GM21717 (cell line): ENCODE measurements around the gene GPR155.
A peak's percentile ranks its signal among the peaks of the same experiment; 100 is the strongest.
"Not testable (repeated sequence)": the region's sequence is repeated elsewhere in the genome, so short reads cannot be mapped to it uniquely, and the experiment has no call there.

ENCODE experiments used
- ATAC-seq: cut with Tn5 transposase; IDR thresholded peaks from one replicate; pipeline ENCODE4 v1.9.1; 2021; ENCODE audit warnings: mild to moderate bottlenecking, moderate library complexity; ENCODE audit not compliant: unreplicated experiment

GPR155 gene

DNA sequence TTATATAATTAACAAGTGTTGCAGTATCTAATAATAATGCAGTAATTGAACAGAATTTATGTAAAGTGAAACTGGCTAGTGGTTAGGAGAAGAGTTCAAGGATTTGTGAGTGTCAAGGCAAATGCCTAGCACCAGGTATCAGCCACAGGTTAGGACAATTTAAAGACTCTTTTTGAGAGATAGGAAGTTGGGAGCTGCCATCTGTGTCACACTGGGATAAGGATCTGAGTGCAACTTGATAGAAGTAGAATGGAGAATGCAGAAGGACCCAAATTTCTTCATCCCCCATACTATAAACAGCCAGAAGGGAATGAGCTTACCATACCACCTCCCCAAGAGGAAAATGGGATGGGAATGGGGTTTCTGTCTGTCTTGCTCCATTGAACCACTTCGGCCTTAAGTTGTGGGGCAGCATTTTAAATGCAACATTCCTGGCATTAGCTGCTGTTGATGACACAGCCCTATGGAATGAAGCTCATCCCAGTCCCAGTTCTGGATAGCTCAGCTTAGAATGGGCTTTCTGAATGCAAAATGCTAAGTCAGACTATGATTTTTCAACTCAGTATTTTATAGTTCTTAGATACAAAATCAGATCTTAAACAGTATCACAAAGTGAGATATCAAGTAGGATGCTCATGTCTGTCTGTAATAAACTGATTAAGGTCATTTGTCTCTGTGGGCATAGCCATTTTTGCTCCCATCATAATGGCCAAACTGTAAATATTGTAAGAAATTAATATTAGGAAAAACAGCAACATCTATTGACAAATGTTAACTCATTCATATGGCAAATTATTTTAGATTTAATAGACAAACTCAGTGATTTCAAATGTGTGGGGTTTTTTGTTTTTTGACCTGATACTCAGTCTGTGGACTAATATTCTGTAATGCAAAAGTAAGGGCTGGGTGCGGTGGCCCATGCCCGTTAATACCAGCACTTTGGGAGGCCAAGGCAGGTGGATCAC is 44.0 kb downstream of the GPR155 start:
- ATAC-seq, result no peak

DNA sequence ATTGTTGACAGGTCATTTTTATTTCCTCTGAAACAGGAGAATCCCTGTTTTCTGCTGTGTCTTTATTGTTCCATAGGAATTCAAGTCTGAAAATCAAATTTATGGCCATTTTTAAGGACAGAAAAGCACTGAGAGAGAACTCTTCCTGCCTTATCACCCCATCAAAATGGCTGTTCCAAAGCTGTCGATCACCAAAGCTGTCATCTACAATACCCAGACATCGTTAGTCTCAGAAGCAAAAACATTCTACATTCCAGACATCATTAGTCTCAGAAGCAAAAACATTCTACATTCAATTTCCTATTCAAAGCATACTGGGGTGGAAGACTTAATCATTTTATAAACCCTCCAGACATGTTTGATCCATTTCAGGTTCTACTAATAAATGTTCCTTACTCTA is 46.9 kb downstream of the GPR155 start:
- no peak for ATAC-seq

DNA sequence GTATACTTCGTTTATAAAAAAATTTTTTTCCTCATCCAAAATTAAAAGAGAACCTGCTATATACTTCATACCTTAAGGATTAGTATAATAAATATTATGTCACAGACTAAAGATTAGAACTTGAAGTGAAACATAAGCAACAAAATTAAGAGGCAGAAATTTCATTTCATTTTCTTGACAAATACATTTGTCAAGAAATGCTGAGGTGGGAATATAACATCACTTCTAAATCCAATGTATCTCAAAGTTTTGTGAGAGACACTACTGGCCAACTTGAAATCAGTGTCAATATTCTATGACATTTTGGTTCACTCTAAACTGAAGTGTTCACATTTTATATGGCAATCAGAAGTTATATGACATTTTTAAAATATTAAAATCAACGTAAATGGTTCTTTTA is 47.5 kb downstream of the GPR155 start:
- no peak for ATAC-seq

DNA sequence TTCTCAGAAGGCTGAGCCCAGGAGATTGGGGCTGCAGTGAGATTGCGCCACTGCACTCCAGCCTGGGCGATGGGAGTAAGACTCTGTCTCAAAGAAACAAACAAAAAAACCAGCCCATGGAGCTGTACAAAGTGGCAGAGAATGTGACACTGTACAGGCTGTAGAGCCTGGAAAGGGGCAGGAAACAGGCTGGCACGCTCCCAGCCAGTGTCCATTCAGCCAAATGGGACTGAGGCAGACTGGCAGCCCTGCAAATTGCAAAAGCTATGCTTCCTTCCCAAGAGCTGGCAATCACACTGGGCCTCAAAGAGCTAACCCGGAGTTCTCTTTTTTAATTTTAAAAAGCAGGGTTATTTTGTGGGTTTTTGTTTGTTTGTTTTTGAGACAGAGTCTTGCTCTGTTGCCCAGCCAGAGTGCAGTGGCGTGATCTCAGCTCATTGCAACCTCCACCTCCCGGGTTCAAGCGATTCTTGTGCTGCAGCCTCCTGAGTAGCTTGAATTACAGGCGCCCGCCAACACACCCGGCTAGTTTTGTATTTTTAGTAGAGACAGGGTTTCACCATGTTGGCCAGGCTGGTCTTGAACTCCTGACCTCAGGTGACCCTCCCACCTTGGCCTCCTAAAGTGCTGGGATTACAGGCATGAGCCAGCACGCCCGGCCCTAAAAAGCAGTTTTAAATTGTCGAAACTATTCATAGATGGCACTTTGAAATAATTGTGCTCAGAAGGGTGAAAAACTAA is 48.5 kb downstream of the GPR155 start:
- no peak for ATAC-seq

DNA sequence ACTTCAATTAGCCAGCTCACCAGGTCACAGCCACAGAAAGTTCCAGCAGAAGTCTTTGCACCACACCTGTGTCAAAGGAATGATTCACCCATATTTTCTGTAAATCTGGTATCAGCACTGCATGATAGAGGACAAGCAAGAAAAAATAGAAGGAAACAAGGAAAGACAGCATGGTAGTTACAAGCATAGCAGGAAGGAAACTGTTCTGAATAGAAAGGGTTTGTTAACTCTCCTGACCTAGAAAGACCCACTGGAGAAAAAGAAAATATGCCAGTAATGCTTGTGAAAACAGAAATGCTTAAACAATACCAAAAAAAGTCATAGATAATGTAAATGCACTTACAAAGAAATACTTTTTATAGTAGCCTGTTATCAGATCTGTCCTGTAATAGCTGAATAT is 50.5 kb downstream of the GPR155 start:
- ATAC-seq, result no peak

DNA sequence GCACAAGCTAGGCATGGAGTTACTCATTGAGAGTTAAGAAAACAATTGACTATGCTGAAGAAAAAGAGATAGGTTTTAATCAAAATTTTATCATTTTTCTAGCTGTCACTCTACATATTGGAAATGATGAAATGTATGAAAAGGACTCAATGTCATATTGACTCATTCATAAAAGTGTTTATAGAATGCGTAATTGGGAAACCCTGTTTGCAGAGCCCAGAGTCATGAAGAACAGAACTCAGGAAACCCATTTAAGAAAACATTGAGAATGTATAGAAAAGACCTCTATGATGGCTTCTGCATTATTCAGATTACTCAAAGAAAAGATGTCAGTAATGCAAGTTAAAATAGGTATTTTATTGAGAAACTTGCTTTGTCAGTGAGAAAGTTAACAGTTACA is 54.9 kb downstream of the GPR155 start:
- no peak for ATAC-seq

DNA sequence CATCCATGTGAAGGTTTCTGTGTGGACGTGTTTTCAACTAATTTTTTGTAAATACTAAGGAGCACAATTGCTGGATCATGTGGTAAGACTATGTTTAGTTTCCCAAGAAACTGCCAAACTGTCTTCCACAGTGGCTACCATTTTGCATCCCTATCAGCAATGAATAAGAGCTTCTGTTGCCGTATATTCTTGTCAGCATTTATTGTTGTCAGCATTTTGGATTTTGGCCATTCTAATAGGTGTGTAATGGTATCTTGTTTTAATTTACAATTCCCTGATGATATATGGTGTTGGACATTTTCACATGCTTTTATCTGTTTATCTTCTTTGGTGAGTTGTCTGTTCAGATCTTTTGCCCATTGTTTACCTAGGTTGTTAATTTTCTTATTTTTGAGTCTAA is 56.8 kb downstream of the GPR155 start:
- ATAC-seq, result no peak

DNA sequence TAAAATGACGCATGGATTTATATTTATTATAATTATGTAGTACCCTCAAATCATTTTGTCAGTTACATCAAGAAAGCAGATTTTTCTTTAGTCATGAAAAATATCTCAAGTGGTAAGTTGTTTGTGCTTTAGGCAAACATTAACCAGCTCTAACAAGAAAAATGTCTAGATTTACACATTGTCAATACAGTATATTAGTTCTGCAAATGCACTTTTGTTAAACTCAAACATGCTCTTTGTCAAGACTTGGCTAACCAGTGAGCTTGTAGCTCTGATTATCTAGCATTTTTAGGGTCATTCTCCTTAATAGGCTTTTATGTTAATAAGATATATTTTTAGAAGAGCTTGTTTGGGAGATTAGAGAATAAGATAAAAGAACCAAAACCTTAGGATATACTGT is 58.6 kb downstream of the GPR155 start:
- ATAC-seq, result no peak

DNA sequence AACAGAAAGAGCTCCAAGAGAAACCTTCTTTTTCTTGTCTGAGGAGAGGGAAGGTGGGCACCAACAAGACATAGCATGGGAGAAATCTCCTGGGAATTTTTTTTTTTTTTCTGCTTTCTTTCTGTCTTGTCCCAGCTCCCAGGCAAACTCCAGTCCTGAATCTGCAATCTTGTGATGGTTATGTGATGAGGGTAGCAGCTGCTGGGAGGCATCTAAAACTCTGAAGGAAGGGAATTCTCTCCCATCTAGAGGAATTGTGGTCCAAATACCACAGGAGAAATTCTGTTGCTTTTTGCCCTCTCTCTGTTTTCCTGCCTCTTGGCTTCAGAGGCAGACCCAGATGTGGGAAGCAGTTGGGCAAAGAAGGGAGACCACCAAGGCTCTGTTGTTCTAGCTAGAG is 74.6 kb downstream of the GPR155 start:
- no peak for ATAC-seq

DNA sequence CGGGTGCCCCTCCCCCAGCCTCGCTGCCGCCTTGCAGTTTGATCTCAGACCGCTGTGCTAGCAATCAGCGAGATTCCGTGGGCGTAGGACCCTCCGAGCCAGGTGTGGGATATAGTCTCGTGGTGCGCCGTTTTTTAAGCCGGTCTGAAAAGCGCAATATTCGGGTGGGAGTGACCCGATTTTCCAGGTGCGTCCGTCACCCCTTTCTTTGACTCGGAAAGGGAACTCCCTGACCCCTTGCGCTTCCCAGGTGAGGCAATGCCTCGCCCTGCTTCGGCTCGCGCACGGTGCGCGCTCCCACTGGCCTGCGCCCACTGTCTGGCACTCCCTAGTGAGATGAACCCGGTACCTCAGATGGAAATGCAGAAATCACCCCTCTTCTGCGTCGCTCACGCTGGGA is 76.8 kb downstream of the GPR155 start:
- ATAC-seq, result not testable (repeated sequence)

DNA sequence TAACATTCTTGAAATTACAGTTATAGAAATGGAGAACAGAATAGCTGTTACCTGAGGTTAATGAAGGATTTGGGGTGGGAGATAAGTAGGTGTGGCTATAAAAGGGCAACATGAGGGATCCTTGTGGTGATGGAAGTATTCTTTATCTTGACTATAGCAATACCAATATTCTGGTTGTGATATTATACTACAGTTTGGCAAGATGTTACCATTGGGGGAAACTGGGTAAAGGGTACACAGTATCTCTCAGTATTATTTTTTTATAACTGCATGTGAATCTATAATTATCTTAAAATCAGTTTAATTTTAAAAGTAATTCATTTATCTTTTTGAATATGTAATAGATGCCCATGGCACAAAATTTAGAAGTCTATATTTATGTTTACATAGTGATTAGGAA is 83.2 kb downstream of the GPR155 start:
- ATAC-seq, result no peak

DNA sequence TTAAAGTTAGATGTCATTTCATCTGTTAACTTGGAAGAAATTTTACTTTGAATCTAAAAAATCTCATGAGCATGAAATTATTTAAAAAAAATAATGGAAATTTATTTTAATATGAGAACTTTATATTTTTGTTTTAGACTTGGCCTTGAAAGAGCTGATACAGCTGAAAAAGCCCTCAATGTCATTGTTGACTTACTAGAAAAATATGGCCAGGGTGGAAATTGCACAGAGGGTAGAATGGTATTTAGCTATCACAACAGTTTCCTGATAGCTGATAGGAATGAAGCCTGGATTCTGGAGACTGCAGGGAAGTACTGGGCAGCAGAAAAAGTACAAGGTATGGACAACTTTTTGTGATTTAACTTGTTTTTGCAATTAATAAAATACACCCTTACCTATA is 86.0 kb downstream of the GPR155 start:
- ATAC-seq, result no peak

DNA sequence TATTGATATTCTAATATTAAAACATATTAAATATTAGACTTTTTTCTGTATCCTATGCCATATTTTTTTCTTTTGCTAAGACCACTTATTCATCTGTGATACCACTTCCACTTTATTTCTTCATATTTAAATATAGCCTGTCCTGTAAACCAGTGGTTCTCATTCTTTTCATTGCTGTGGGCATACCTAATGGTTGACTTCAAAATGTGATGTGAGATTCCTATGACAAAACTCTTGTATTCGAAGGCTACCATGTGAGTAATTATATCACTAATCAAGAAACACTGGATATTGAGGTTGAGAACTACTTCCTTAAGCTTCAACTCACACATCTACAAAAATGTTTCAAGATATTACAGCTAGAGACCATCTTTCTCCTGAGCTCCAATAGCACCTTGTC is 87.7 kb downstream of the GPR155 start:
- ATAC-seq, result no peak

DNA sequence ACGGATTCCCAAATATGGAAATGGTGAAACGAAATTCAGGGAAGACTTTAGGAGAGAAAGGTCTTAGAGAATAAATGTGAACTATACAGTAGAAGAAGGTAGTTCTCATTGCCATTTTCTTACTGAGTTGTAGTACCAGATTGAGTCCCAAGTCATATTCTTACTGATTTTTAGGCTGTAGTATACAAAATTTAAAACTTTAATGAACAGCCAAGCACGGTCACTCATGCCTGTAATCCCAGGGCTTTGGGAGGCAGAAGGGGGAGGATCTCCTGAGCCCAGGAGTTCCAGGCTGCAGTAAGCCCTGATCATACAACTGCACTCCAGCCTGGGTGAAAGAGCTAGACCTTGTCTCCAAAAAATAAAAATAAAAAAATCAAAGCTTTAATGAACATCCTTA is 89.1 kb downstream of the GPR155 start:
- no peak for ATAC-seq

DNA sequence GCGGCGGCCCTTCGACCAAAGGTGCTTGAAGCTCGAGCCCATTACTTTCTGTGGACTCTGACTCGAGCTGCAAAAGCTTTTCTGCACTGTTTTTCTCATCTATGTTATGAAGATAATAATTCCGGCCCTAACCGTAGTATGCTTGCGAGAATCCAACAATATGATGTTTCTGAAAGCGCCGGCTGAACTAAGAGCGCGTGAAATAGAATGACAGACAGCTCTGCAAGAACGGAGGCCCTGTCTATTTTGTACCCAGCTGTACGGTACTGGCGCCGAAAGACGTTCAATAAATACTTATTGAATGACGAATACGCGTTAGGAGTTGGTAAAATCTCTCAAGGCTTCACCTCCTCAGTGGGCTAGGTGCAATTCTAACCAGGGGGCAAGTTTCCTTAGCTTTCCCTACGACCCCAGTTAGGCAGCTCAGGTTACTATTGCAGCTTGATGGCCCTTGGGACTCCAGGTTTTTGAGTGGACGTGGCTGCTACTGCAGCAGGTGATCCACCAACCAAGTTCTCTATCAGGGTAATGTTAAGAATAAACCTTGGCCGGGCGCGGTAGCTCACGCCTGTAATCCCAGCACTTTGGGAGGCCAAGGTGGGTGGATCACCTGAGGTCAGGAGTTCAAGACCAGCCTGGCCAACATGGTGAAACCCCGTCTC is 90.7 kb downstream of the GPR155 start:
- ATAC-seq, result no peak

DNA sequence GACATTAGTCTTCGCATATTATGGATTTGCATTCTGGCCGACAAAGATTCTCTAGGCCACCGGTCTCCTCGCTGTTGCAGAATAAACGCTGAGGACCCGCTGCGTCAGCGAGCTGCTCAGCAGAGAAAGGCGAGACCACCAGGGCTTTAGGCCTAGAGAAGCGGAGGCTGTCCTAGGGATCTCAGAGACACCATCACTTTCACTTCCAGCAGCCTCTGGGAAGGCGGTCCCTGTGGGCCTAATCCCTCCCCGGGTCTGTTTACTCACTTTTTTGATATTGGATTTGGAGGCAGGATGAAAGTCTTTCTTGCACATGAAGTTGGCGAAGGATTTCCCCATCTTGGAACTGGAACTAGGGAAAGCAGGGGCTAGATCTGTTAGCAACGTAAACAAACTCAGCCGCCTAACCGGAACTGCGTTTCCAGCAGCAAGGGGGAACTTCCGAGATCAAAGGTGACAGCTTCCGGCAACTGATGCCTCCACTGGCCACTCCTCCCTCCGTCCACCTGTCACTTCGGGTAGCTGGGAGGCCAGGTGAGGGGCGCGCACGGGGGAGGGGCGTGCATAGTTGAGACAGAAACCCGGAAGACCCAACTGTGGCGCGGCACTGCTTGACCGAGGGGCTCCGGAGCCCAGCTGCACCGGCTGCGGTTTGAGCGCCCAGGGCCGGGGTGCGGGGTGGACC is 91.4 kb downstream of the GPR155 start, which contains the start of gene SCRN3:
Gene SCRN3, plus strand, starts transcription at position 447 of the 685 bp plus-strand sequence. CDS start 2,554 bp downstream, outside the sequence.
- ATAC-seq, result peak; percentile 95

DNA sequence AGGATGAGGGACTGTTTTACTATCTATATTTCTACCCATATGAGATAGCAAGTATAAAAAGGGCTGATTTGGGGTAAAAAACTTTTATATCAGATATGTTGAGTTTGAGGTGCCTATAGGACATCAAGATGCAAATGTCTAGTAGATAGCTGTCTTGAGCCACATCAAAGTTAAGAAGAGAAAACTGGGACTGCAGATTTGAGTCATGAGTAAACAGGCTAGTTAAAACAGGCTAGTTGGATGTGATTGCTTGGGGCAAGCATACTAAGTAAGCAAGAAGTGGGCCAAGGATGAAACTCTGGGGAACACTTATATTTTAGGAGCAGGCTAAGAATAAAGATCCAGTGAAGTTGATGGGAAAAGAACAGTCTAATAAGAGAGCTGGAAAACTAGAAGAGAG is 94.1 kb downstream of the GPR155 start:
- no peak for ATAC-seq

DNA sequence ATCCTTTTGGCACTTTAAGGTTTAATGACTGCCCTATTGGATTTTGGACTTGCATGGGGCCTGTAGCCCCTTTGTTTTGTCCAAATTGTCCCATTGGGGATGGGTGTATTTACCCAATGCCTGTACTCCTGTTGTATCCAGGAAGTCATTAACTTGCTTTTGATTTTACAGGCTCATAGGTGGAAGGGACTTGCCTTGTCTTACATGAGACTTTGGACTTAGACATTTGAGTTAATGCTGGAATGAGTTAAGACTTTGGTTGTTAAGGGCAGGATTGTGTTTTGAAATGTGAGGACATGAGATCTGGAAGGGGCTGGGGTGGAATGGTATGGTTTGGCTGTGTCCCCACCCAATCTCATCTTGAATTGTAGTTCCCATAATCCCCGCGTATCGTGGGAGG is 96.5 kb downstream of the GPR155 start:
- ATAC-seq, result not testable (repeated sequence)

DNA sequence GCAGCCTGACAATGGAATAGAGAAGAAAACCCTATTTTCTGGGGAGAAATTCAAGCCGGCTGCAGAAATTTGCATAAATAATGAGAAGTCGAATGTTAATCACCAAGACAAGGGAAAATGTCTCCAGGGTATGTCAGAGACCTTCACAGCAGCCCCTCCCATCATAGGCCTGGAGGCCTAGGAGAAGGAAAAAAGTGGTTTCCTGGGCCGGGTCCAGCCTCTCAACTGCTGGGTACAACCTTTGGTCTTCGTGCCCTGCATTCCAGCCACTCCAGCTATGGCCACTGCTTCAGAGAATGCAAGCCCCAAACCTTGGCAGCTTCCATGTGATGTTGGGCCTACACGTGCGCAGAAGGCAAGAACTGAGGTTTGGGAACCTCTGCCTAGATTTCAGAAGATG is 97.3 kb downstream of the GPR155 start:
- ATAC-seq, result no peak

DNA sequence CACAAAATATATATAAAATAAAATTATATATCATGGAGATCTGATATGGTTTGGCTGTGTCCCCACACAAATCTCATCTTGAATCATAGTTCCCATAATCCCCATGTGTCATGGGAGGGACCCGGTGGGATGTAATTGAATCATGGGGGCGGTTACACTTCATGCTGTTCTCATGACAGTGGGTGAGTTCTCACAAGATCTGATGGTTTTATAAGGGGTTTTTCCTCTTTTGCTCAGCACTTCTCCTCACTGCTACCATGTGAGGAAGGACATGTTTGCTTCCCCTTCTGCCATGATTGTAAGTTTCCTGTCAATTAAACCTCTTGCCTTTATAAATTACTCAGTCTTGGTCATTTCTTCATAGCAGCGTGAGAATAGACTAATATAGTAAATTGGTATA is 98.1 kb downstream of the GPR155 start:
- ATAC-seq, result not testable (repeated sequence)

DNA sequence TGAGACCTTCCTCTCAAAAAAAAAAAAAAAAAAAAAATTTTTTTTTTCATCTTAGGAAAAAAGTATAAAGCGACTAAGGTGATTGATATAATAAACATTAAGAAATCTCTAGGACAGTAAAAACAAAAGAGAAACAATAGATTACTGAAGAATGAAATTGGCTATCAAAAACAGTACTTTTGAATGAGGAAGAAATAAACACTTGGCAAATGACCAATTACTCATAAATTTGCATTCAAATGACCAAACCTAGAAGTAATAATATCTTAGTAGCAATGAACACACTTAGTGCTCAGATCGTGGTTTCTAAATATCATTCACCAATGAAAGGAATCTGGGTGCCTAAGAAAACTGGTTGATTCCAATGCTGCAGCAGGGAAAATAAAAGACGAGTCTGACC is 101.6 kb downstream of the GPR155 start:
- ATAC-seq, result no peak
